Tibial artery (tissue), 4 donors: Measurements from ENCODE around the gene TMPRSS7.
"Not testable (repeated sequence)": the region's sequence is repeated elsewhere in the genome, so short reads cannot be mapped to it uniquely, and the experiment has no call there.

Experiments used
- DNase-seq, 2 donors: peaks; one replicate each; pipeline ENCODE4 v3.0.0-alpha.2; 2019
- H3K27ac ChIP-seq, 2 donors: fragments of 200-600 bp; sonication (generic) in 1 of 2; 1 replicate in 1 of 2; 2 replicates in 1 of 2; pipeline ENCODE4 v1.5.1; 2018 to 2019; ENCODE audit warnings: mild to moderate bottlenecking in 1 of 2
- H3K27me3 ChIP-seq, 2 donors: fragments of 200-600 bp; sonication (generic) in 1 of 2; one replicate each; pipeline versions ENCODE4 v1.5.1 to v1.6.0; 2016 to 2019
- H3K36me3 ChIP-seq, 3 donors: fragments of 200-600 bp; sonication (generic) in 2 of 3; one replicate each; pipeline ENCODE4 v1.5.1; 2016 to 2019; ENCODE audit warnings: mild to moderate bottlenecking in 2 of 3
- H3K4me1 ChIP-seq, 4 donors: fragments of 200-600 bp; sonication (generic) in 2 of 4; 1 replicate in 3 of 4; 2 replicates in 1 of 4; pipeline ENCODE4 v1.5.1; 2016 to 2019
- H3K4me3 ChIP-seq, 2 donors: fragments of 200-600 bp; sonication (generic) in 1 of 2; 1 replicate in 1 of 2; 2 replicates in 1 of 2; pipeline ENCODE4 v1.5.1; 2018 to 2019; ENCODE audit warnings: mild to moderate bottlenecking in 2 of 2
- H3K9me3 ChIP-seq, 3 donors: fragments of 200-600 bp; sonication (generic) in 1 of 3; one replicate each; pipeline ENCODE4 v1.5.1; 2016 to 2019
- intact Hi-C: fragments of 100-400 bp; cut with DNase I; formaldehyde crosslinking; loops from one replicate; pipeline ENCODE4 v1.15.0; 2023; ENCODE audit warnings: low total_unique reads
- TF ChIP-seq, protein P1 (sequence below), 2 experiments: fragments of 200-600 bp in 1 of 2; fragments of 450-650 bp in 1 of 2; IDR thresholded peaks; one replicate each; pipeline ENCODE4 v1.5.1; 2017 to 2019; ENCODE audit warnings: antibody characterized with exemption in 2 of 2, mild to moderate bottlenecking in 1 of 2, moderate library complexity in 1 of 2

Gene TMPRSS7

DNA sequence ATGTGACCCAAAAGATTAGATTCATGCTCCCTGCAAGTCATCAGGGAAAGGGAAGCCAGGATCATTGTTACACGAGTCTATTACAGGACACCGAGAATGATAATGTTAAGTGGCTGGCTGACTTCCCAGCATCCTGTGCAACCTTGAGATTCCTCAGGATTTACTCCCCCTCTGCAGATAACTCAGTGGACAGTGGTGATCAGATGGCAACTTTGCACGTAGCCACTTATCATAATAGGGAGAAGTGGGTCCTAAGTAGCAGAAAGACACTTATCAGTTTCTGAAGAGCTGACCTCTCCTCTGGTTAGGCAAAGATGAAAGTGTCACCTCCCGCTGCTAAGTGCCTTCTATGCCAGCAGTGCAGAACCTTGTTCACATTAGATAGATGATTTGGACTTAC lies 6.7 kb upstream of the TMPRSS7 start:
- TF ChIP-seq, protein P1, sequence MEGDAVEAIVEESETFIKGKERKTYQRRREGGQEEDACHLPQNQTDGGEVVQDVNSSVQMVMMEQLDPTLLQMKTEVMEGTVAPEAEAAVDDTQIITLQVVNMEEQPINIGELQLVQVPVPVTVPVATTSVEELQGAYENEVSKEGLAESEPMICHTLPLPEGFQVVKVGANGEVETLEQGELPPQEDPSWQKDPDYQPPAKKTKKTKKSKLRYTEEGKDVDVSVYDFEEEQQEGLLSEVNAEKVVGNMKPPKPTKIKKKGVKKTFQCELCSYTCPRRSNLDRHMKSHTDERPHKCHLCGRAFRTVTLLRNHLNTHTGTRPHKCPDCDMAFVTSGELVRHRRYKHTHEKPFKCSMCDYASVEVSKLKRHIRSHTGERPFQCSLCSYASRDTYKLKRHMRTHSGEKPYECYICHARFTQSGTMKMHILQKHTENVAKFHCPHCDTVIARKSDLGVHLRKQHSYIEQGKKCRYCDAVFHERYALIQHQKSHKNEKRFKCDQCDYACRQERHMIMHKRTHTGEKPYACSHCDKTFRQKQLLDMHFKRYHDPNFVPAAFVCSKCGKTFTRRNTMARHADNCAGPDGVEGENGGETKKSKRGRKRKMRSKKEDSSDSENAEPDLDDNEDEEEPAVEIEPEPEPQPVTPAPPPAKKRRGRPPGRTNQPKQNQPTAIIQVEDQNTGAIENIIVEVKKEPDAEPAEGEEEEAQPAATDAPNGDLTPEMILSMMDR (IDR thresholded peaks at IDR 0.05): no peak
- no peak for DNase-seq
- H3K27me3 ChIP-seq: no peaks in the 10 kb centered on the region
- no peaks in the 10 kb centered on the region for H3K4me1 ChIP-seq
- no peaks in the 10 kb centered on the region for H3K36me3 ChIP-seq
- no peak overlapping the region for H3K4me3 ChIP-seq
- intact Hi-C loops: no loop called here
- no peaks in the 10 kb centered on the region for H3K9me3 ChIP-seq
- no peak overlapping the region for H3K27ac ChIP-seq

DNA sequence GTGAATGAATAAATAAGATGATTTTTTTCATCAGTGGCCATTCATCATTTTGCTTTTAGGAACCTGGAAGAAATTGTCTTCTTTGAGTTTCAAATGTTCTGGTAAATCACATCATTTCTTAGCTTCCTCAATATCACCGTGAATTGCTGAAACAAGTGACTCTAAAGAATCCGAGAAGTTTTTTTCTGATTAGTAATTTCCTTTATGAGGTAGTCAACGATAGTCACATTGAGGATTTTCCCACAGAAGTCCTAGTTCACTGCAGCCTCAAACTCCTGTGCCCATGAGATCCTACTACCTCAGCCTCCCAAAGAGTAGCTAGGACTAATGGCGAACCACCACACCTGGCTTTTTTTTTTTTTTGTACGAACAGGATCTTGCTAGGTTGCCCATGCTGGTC lies 3.6 kb upstream of the TMPRSS7 start:
- Histone ChIP-seq H3K27me3 (no peaks in the 10 kb centered on the region), H3K27ac (no peak overlapping the region), H3K4me3 (no peak overlapping the region), H3K9me3 (no peaks in the 10 kb centered on the region), H3K36me3 (no peaks in the 10 kb centered on the region), H3K4me1 (no peaks in the 10 kb centered on the region)
- TF ChIP-seq, protein P1 (IDR thresholded peaks at IDR 0.05): no peak
- DNase-seq: no peak
- intact Hi-C loops: no loop called here

DNA sequence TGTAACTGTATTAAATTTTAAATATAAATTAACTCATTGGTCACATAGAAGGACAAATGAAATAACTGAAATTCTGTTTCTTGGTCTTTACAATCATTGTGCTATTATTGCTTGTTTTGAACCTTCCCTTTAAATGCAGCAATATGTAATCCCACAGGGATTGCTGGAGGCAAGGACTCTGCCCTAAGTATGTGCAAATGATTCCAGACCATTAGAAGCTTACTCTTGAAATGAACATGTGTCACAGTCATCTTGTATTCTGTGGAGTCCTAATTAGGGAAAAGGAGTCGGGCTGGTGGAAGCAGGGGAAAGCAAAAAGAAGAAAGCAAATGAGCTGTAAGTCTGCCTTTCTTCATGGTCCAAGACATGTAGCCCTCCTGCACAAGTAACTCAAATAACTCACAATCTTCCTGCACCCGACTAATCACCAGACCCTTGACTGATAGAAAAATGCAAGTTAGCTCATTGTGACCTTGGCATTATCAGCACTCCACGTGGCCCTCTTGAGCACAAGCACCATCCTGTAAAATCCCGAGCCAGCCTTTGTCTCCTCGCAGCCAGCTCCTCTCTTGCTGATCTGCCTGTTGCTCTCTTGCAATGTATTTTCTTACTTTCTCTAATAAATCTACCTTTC lies 2.3 kb upstream of the TMPRSS7 start:
- H3K4me1 ChIP-seq: no peaks in the 10 kb centered on the region
- no peaks in the 10 kb centered on the region for H3K27me3 ChIP-seq
- H3K27ac ChIP-seq: no peak overlapping the region
- TF ChIP-seq, protein P1 (IDR thresholded peaks at IDR 0.05): no peak
- no peak overlapping the region for H3K4me3 ChIP-seq
- intact Hi-C loops: no loop called here
- H3K36me3 ChIP-seq: no peaks in the 10 kb centered on the region
- no peaks in the 10 kb centered on the region for H3K9me3 ChIP-seq
- DNase-seq: no peak

DNA sequence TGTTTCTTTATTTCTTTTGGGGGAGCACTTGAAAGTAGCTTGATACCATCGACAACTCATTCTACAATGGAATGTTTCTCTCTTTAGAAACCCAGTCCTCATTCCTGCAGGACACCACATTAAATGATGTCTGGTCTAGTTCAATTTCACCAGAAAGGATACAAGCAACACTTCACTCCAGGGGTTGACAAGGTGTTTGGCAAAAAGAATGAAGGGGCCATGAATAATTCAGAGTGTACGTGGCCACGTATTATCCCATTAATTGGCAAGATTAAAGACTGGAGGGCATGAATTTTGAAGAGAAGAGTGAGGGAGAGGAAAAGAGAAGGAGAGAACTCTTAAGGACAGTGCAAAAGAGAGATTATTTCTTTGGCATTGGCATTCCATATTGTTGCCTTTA lies 705 bp downstream of the TMPRSS7 start:
- DNase-seq: no peak
- intact Hi-C loops: no loop called here
- no peaks in the 10 kb centered on the region for H3K9me3 ChIP-seq

DNA sequence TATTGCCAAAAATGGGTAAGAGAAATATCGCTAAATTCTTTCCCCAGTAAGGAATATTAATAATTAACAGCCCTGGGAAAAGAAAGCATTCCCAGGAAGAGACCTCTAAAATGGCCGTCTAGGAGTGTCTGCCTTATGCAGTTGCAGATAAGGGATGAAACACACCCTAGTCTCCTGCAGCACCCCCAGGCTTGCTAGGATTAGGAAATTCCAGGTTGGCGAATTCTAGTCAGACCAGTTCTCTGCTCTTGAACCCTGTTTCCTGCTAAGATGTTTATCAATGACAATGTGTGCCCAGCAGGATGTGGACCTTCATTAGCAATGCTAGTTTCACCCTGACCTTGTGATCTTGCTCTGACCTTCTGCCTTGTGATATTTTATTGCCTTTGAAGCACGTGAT lies 2.7 kb downstream of the TMPRSS7 start:
- H3K4me3 ChIP-seq, H3K4me1 ChIP-seq, H3K36me3 ChIP-seq, H3K27me3 ChIP-seq, DNase-seq, H3K27ac ChIP-seq, H3K9me3 ChIP-seq, intact Hi-C loops: not testable (repeated sequence)

More for the DNA sequence above, 705 bp downstream of the TMPRSS7 start:
- Histone ChIP-seq H3K4me1 (no peaks in the 10 kb centered on the region), H3K36me3 (no peaks in the 10 kb centered on the region), H3K4me3 (no peak overlapping the region), H3K27me3 (no peaks in the 10 kb centered on the region), H3K27ac (no peak overlapping the region)
- TF ChIP-seq, protein P1 (IDR thresholded peaks at IDR 0.05): no peak

DNA sequence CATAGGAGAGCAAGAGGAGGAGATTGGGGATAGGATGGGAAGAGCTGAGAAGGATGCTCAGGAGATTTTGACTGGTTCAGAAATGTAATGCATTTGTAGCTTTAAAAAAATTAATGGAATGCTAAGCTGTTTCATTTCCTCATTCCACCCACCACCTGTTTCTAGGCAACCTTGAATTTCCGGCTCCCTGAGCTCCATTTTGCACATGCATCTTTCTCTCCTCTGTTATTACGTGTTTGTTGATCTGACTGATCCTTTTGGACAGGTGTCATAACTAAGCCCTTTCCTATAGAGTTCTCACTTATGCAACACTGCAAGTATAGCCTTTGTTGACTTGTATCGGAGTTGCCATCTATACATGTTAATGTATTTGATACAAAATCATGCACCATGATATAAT lies 4.3 kb downstream of the TMPRSS7 start:
- no peaks in the 10 kb centered on the region for H3K36me3 ChIP-seq
- no peak overlapping the region for H3K4me3 ChIP-seq
- H3K27ac ChIP-seq: no peak overlapping the region
- TF ChIP-seq, protein P1 (IDR thresholded peaks at IDR 0.05): no peak
- no peaks in the 10 kb centered on the region for H3K9me3 ChIP-seq
- DNase-seq: no peak
- no peaks in the 10 kb centered on the region for H3K27me3 ChIP-seq
- intact Hi-C loops: no loop called here
- H3K4me1 ChIP-seq: no peaks in the 10 kb centered on the region
